ACC112 (cell line): ENCODE measurements around the gene ERAL1.
"Not testable (repeated sequence)": the region's sequence is repeated elsewhere in the genome, so short reads cannot be mapped to it uniquely, and the experiment has no call there.

Experiments used
- H2AFZ ChIP-seq: fragments of 200-600 bp; sonication (generic); one replicate; pipeline ENCODE4 v1.6.0; 2017; ENCODE audit warnings: antibody characterized with exemption, low read length; ENCODE audit not compliant: unreplicated experiment
- H3K27ac ChIP-seq: fragments of 200-600 bp; sonication (generic); 2 replicates; pipeline ENCODE4 v1.5.1; 2014; ENCODE audit warnings: low read depth, mild to moderate bottlenecking, antibody characterized with exemption, low read length, moderate library complexity
- H3K27me3 ChIP-seq: fragments of 200-600 bp; sonication (generic); 2 replicates; pipeline ENCODE4 v1.6.1; 2014; ENCODE audit warnings: mild to moderate bottlenecking, antibody characterized with exemption, low read length, moderate library complexity, mixed read lengths; ENCODE audit not compliant: insufficient read depth
- H3K36me3 ChIP-seq: fragments of 200-600 bp; sonication (generic); 2 replicates; pipeline ENCODE4 v1.6.1; 2016; ENCODE audit warnings: mild to moderate bottlenecking, antibody characterized with exemption, low read length, moderate library complexity, mixed read lengths; ENCODE audit not compliant: insufficient read depth
- H3K4me1 ChIP-seq: fragments of 200-600 bp; sonication (generic); one replicate; pipeline ENCODE4 v1.6.1; 2016; ENCODE audit warnings: low read length, mixed read lengths; ENCODE audit not compliant: insufficient read depth, unreplicated experiment, control insufficient read depth
- H3K4me3 ChIP-seq: fragments of 200-600 bp; sonication (generic); 2 replicates; pipeline ENCODE4 v1.5.1; 2014; ENCODE audit warnings: mild to moderate bottlenecking, low read depth, low read length
- H3K79me2 ChIP-seq: fragments of 200-600 bp; sonication (generic); one replicate; pipeline ENCODE4 v1.6.0; 2016; ENCODE audit warnings: low read length; ENCODE audit not compliant: control insufficient read depth, unreplicated experiment, insufficient read depth

Gene ERAL1

GRCh38 chr17:28828294-28829040 is 26.3 kb upstream of the ERAL1 start:
- no peaks in the 10 kb centered on the region; the same call in 1 of the 2 replicates for H3K36me3 ChIP-seq
- H2AFZ ChIP-seq: no peak overlapping the region
- peaks cover 20% of the 10 kb centered on the region for H3K79me2 ChIP-seq
- no peaks in the 10 kb centered on the region for H3K27me3 ChIP-seq
- no peaks in the 10 kb centered on the region for H3K4me1 ChIP-seq
- H3K4me3 ChIP-seq: no peak overlapping the region
- no peak overlapping the region for H3K27ac ChIP-seq

GRCh38 chr17:28834420-28834819 is 20.4 kb upstream of the ERAL1 start:
- Histone ChIP-seq H3K4me3 (no peak overlapping the region), H3K4me1 (no peaks in the 10 kb centered on the region), H2AFZ (no peak overlapping the region), H3K36me3 (no peaks in the 10 kb centered on the region; the same call in 1 of the 2 replicates), H3K79me2 (peaks cover 49% of the 10 kb centered on the region), H3K27ac (no peak overlapping the region), H3K27me3 (no peaks in the 10 kb centered on the region)

- H3K79me2 ChIP-seq: peaks cover 62% of the 10 kb centered on the region
- not testable (repeated sequence) for H3K27ac ChIP-seq, H3K27me3 ChIP-seq, H3K4me3 ChIP-seq, H3K36me3 ChIP-seq, H3K4me1 ChIP-seq, H2AFZ ChIP-seq
Measured at GRCh38 chr17:28836541-28836940, 18.3 kb upstream of the ERAL1 start.

GRCh38 chr17:28839221-28839620 is 15.6 kb upstream of the ERAL1 start:
- Histone ChIP-seq H2AFZ (no peak overlapping the region), H3K4me3 (no peak overlapping the region), H3K27me3 (no peaks in the 10 kb centered on the region), H3K4me1 (no peaks in the 10 kb centered on the region), H3K27ac (no peak overlapping the region), H3K36me3 (no peaks in the 10 kb centered on the region), H3K79me2 (peaks cover 60% of the 10 kb centered on the region)

DNA sequence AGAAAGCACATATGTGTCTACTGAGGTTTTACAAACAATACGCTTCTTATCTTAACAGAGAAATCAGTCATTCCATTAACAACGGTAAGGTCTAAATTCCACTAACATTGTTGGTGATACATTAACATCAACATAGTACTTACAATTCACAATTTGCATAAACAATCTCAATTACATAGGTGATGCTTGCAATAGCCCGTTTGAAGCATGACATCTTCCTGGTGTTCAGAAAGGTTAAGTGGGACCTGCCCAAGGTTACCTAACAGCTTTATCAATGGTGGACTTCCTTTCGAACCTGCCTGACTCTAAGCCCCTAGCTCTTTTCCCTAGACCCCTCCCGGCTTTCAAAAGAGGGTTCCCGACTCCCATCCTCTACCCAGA is 12.9 kb upstream of the ERAL1 start:
- Histone ChIP-seq H3K4me3 (peak overlapping the region; percentile 86), H3K27ac (peak overlapping the region; percentile 25; the same call in 1 of the 2 replicates), H2AFZ (no peak overlapping the region), H3K4me1 (no peaks in the 10 kb centered on the region), H3K36me3 (no peaks in the 10 kb centered on the region), H3K27me3 (no peaks in the 10 kb centered on the region), H3K79me2 (peaks cover 43% of the 10 kb centered on the region)

- Histone ChIP-seq H3K36me3 (no peaks in the 10 kb centered on the region), H3K79me2 (peaks cover 43% of the 10 kb centered on the region), H3K4me3 (peak within 1 kb of the TSS; percentile 86), H3K4me1 (no peaks in the 10 kb centered on the region), H2AFZ (peak within 1 kb of the TSS; percentile 35), H3K27me3 (no peaks in the 10 kb centered on the region), H3K27ac (peak within 1 kb of the TSS; percentile 25; the same call in 1 of the 2 replicates)
Measured at GRCh38 chr17:28842282-28843012, 12.4 kb upstream of the ERAL1 start, which contains the start of gene FAM222B. Gene FAM222B, minus strand, starts transcription at chr17:28842790. Its CDS starts 76,123 bp downstream, at chr17:28766667.

DNA sequence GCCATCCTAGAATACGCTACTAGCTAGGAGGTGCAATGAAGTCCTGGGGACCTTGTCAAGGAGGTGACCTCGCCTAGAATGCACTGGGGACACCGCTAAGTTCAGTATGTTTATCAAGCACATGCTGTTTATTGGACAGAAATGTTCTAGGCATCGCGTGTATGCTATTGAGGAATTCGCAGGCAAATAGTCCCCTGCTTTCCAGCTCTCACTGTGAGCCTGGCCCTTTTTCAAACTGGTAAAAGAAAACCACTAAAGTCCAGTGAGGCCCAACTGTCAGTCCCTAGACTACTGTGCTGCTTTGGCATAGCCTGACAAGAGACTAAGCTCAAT is 11.0 kb upstream of the ERAL1 start:
- Histone ChIP-seq H2AFZ (no peak overlapping the region), H3K36me3 (no peaks in the 10 kb centered on the region), H3K27ac (no peak overlapping the region), H3K4me1 (no peaks in the 10 kb centered on the region), H3K79me2 (peaks cover 33% of the 10 kb centered on the region), H3K27me3 (no peaks in the 10 kb centered on the region), H3K4me3 (no peak overlapping the region)

DNA sequence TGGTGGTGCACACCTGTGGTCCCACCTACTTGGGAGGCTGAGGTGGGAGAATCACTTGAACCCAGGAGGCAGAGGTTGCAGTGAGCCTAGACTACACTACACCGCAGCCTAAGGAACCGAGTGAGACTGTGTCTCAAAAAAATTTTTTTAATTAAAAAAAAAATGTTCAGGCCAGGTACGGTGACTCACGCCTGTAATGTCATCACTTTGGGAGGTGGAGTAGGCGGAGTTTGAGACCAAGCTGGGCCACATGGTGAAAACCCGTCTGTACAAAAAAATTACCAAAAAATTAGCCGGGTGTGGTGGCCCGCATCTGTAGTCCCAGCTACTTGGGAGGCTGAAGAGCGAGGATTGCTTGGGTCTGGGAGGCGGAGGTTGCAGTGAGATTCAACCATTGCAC is 8.6 kb upstream of the ERAL1 start:
- H3K4me3 ChIP-seq: no peak overlapping the region
- no peak overlapping the region for H2AFZ ChIP-seq
- no peak overlapping the region for H3K27ac ChIP-seq
- peaks cover 13% of the 10 kb centered on the region for H3K79me2 ChIP-seq
- H3K27me3 ChIP-seq: no peaks in the 10 kb centered on the region
- no peaks in the 10 kb centered on the region for H3K36me3 ChIP-seq
- no peaks in the 10 kb centered on the region for H3K4me1 ChIP-seq

DNA sequence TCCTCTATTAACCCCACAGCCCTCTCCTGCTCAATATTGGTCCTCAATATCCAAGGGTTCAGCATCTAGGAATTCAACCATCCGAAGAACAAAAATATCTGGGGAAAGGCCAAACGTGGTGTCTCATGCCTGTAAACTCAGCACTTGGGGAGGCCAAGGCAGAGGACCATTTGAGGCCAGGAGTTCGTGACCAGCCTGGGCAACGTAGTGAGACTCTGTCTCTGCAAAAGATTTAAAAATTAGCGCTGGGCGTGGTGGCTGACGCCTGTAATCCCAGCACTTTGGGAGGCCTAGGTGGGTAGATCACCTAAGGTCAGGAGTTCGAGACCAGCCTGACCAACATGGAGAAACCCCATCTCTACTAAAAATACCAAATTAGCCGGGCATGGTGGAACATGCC is 8.1 kb upstream of the ERAL1 start:
- not testable (repeated sequence) for H3K36me3 ChIP-seq, H3K4me1 ChIP-seq, H3K27ac ChIP-seq, H3K79me2 ChIP-seq, H3K4me3 ChIP-seq, H2AFZ ChIP-seq, H3K27me3 ChIP-seq

DNA sequence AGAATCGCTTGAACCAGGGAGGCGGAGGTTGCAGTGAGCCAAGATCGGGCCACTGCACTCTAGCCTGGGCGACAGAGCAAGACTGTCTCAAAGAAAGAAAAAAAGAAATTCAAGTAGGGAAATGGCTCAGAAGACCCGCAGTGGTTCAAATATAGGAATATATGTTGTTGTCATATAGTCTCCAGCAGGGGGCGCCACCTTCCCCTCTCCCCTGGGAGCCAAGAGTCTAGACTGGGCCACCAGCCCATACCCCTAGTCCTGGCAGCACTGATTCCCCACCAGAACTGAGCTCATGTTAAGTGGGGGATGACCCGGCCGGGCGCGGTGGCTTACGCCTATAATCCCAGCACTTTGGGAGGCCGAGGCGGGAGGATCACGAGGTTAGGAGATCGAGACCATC is 6.1 kb upstream of the ERAL1 start:
- not testable (repeated sequence) for H3K27me3 ChIP-seq, H3K79me2 ChIP-seq, H2AFZ ChIP-seq, H3K4me1 ChIP-seq, H3K4me3 ChIP-seq, H3K36me3 ChIP-seq, H3K27ac ChIP-seq

DNA sequence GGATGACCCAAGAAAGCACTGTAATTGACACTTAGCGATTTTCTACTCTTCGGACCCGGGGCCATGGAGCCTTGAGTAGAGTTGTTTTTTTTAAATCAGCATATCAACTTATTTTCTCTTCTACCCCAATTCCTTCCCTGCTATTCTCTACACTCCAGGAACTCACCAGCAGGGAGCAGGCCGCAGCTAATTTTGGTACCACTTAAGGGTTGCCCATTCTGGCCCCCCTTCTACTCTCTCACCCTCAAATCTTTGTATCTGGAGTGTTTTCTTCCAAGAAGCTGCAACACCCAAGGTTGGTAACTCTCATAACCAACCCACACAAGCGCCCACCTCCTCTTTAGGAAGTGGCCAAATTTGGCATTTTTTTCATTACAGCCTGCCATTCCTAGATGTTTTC is 5.5 kb upstream of the ERAL1 start:
- H2AFZ ChIP-seq: no peak overlapping the region

More for the DNA sequence above, 5.5 kb upstream of the ERAL1 start:
- Histone ChIP-seq H3K27me3 (no peaks in the 10 kb centered on the region), H3K27ac (no peak overlapping the region), H3K4me3 (no peak overlapping the region), H3K79me2 (no peaks in the 10 kb centered on the region), H3K36me3 (no peaks in the 10 kb centered on the region), H3K4me1 (no peaks in the 10 kb centered on the region)
